Measurements from ENCODE around the gene KATNB1. TPM values are rescaled to one million over a fixed set of nuclear protein-coding genes. Genes with fewer than 3 reads are reported as not detected.

The KATNB1 gene
- total RNA-seq, 1 experiment from 2014 or later, result 17.4 TPM

GRCh38 chr16:57801098-57801808, 65.7 kb downstream of the KATNB1 start:
- no peak overlapping the region for H3K4me2 ChIP-seq (ENCODE audit: low read depth, low read length, poor library complexity, severe bottlenecking)
- H4K20me1 ChIP-seq (ENCODE audit: insufficient read depth, low read depth, low read length), result no peaks in the 10 kb centered on the region
- H3K27me3 ChIP-seq (ENCODE audit: low read length), result no peaks in the 10 kb centered on the region
- H3K9me3 ChIP-seq (ENCODE audit: low read length), result no peaks in the 10 kb centered on the region
- no peak overlapping the region for H2AFZ ChIP-seq (ENCODE audit: low read length)
- H3K4me1 ChIP-seq (ENCODE audit: low read length), result no peaks in the 10 kb centered on the region
- no peaks in the 10 kb centered on the region for H3K36me3 ChIP-seq (ENCODE audit: insufficient read depth, low read length)
- H3K9ac ChIP-seq (ENCODE audit: low read length), result no peak overlapping the region
- no peak overlapping the region for H3K27ac ChIP-seq (ENCODE audit: low read length)
- H3K79me2 ChIP-seq (ENCODE audit: low read length), result no peaks in the 10 kb centered on the region
- no peak for DNase-seq
- no peaks in the 10 kb centered on the region for H3K9me2 ChIP-seq (replicated peaks; ENCODE audit: insufficient read depth, low read length)
- H3K4me3 ChIP-seq (ENCODE audit: low read length), result no peak overlapping the region

- Histone ChIP-seq H3K27me3 (ENCODE audit: low read length) (no peaks in the 10 kb centered on the region), H3K9me3 (ENCODE audit: low read length) (no peaks in the 10 kb centered on the region), H3K4me2 (ENCODE audit: low read depth, low read length, poor library complexity, severe bottlenecking) (no peak overlapping the region), H2AFZ (ENCODE audit: low read length) (no peak overlapping the region), H3K4me1 (ENCODE audit: low read length) (no peaks in the 10 kb centered on the region), H3K36me3 (ENCODE audit: insufficient read depth, low read length) (no peaks in the 10 kb centered on the region), H3K9ac (ENCODE audit: low read length) (no peak overlapping the region), H3K4me3 (ENCODE audit: low read length) (no peak overlapping the region), H3K79me2 (ENCODE audit: low read length) (no peaks in the 10 kb centered on the region), H3K27ac (ENCODE audit: low read length) (no peak overlapping the region), H3K9me2 (replicated peaks; ENCODE audit: insufficient read depth, low read length) (no peaks in the 10 kb centered on the region), H4K20me1 (ENCODE audit: insufficient read depth, low read depth, low read length) (no peaks in the 10 kb centered on the region)
- DNase-seq, result no peak
These were observed 66.3 kb downstream of the KATNB1 start for GRCh38 chr16:57801809-57802340.

GRCh38 chr16:57802341-57803133, 67.0 kb downstream of the KATNB1 start, which contains the start of gene KIFC3:
Gene KIFC3, minus strand, starts transcription at chr16:57802491. Its CDS starts 4,248 bp downstream, at chr16:57798243.
- no peaks in the 10 kb centered on the region for H4K20me1 ChIP-seq (ENCODE audit: insufficient read depth, low read depth, low read length)
- no peak within 1 kb of the TSS for H3K27ac ChIP-seq (ENCODE audit: low read length)
- DNase-seq, result no peak
- no peaks in the 10 kb centered on the region for H3K79me2 ChIP-seq (ENCODE audit: low read length)
- no peak within 1 kb of the TSS for H3K9ac ChIP-seq (ENCODE audit: low read length)
- H3K27me3 ChIP-seq (ENCODE audit: low read length), result no peaks in the 10 kb centered on the region
- no peaks in the 10 kb centered on the region for H3K9me2 ChIP-seq (replicated peaks; ENCODE audit: insufficient read depth, low read length)
- H3K9me3 ChIP-seq (ENCODE audit: low read length), result no peaks in the 10 kb centered on the region
- no peaks in the 10 kb centered on the region for H3K36me3 ChIP-seq (ENCODE audit: insufficient read depth, low read length)
- H2AFZ ChIP-seq (ENCODE audit: low read length), result no peak within 1 kb of the TSS
- no peak within 1 kb of the TSS for H3K4me2 ChIP-seq (ENCODE audit: low read depth, low read length, poor library complexity, severe bottlenecking)
- H3K4me1 ChIP-seq (ENCODE audit: low read length), result no peaks in the 10 kb centered on the region
- H3K4me3 ChIP-seq (ENCODE audit: low read length), result no peak within 1 kb of the TSS

GRCh38 chr16:57803134-57803990, 67.8 kb downstream of the KATNB1 start:
- Histone ChIP-seq H3K9me2 (replicated peaks; ENCODE audit: insufficient read depth, low read length) (no peaks in the 10 kb centered on the region), H4K20me1 (ENCODE audit: insufficient read depth, low read depth, low read length) (no peaks in the 10 kb centered on the region), H3K4me3 (ENCODE audit: low read length) (no peak overlapping the region), H3K4me2 (ENCODE audit: low read depth, low read length, poor library complexity, severe bottlenecking) (no peak overlapping the region), H3K9me3 (ENCODE audit: low read length) (no peaks in the 10 kb centered on the region), H3K79me2 (ENCODE audit: low read length) (no peaks in the 10 kb centered on the region), H3K36me3 (ENCODE audit: insufficient read depth, low read length) (no peaks in the 10 kb centered on the region), H2AFZ (ENCODE audit: low read length) (no peak overlapping the region), H3K9ac (ENCODE audit: low read length) (no peak overlapping the region), H3K4me1 (ENCODE audit: low read length) (no peaks in the 10 kb centered on the region), H3K27ac (ENCODE audit: low read length) (no peak overlapping the region), H3K27me3 (ENCODE audit: low read length) (no peaks in the 10 kb centered on the region)
- no peak for DNase-seq

- H3K9ac ChIP-seq (ENCODE audit: low read length), result no peak overlapping the region
- H3K9me2 ChIP-seq (replicated peaks; ENCODE audit: insufficient read depth, low read length), result no peaks in the 10 kb centered on the region
- H3K27ac ChIP-seq (ENCODE audit: low read length), result no peak overlapping the region
- H3K36me3 ChIP-seq (ENCODE audit: insufficient read depth, low read length), result no peaks in the 10 kb centered on the region
- no peaks in the 10 kb centered on the region for H3K4me1 ChIP-seq (ENCODE audit: low read length)
- no peaks in the 10 kb centered on the region for H3K79me2 ChIP-seq (ENCODE audit: low read length)
- no peak overlapping the region for H3K4me3 ChIP-seq (ENCODE audit: low read length)
- no peaks in the 10 kb centered on the region for H3K9me3 ChIP-seq (ENCODE audit: low read length)
- H3K27me3 ChIP-seq (ENCODE audit: low read length), result no peaks in the 10 kb centered on the region
- no peaks in the 10 kb centered on the region for H4K20me1 ChIP-seq (ENCODE audit: insufficient read depth, low read depth, low read length)
- H3K4me2 ChIP-seq (ENCODE audit: low read depth, low read length, poor library complexity, severe bottlenecking), result no peak overlapping the region
- no peak overlapping the region for H2AFZ ChIP-seq (ENCODE audit: low read length)
- no peak for DNase-seq
These were observed 68.7 kb downstream of the KATNB1 start for GRCh38 chr16:57804111-57804837.

- Histone ChIP-seq H3K27me3 (ENCODE audit: low read length) (no peaks in the 10 kb centered on the region), H3K4me2 (ENCODE audit: low read depth, low read length, poor library complexity, severe bottlenecking) (no peak overlapping the region)
These were observed 69.6 kb downstream of the KATNB1 start for GRCh38 chr16:57805176-57805575.

More at GRCh38 chr16:57805176-57805575, 69.6 kb downstream of the KATNB1 start:
- DNase-seq, result no peak
- H3K9ac ChIP-seq (ENCODE audit: low read length), result no peak overlapping the region
- H3K9me2 ChIP-seq (replicated peaks; ENCODE audit: insufficient read depth, low read length), result no peaks in the 10 kb centered on the region
- H3K36me3 ChIP-seq (ENCODE audit: insufficient read depth, low read length), result no peaks in the 10 kb centered on the region
- H3K4me3 ChIP-seq (ENCODE audit: low read length), result no peak overlapping the region
- H3K9me3 ChIP-seq (ENCODE audit: low read length), result no peaks in the 10 kb centered on the region
- no peaks in the 10 kb centered on the region for H4K20me1 ChIP-seq (ENCODE audit: insufficient read depth, low read depth, low read length)
- H3K79me2 ChIP-seq (ENCODE audit: low read length), result no peaks in the 10 kb centered on the region
- no peak overlapping the region for H3K27ac ChIP-seq (ENCODE audit: low read length)
- no peaks in the 10 kb centered on the region for H3K4me1 ChIP-seq (ENCODE audit: low read length)
- no peak overlapping the region for H2AFZ ChIP-seq (ENCODE audit: low read length)
